Fibroblast of pulmonary artery (primary cell): ENCODE data around the gene MARCHF9.

ENCODE experiments used
- DNase-seq: peaks from one replicate; pipeline ENCODE4 v3.0.0-alpha.2; 2010; ENCODE audit warnings: low read depth
- H3K4me3 ChIP-seq: replicated peaks from 2 replicates; pipeline ENCODE4 v1.5.1; 2011; ENCODE audit warnings: low read depth, mild to moderate bottlenecking, control low read depth, low read length, moderate library complexity
- CTCF ChIP-seq: IDR thresholded peaks from 2 replicates; pipeline ENCODE4 v1.5.1; 2011; ENCODE audit warnings: mild to moderate bottlenecking, control low read depth, low read length, inconsistent platforms; ENCODE audit errors: missing control alignments

The MARCHF9 gene

GRCh38 chr12:57795354-57795753 lies 40.5 kb downstream of the MARCHF9 start:
- H3K4me3 ChIP-seq: no peak overlapping the region
- no peak for DNase-seq
- no peak for TF ChIP-seq CTCF

- H3K4me3 ChIP-seq: no peak overlapping the region
- DNase-seq: no peak
- TF ChIP-seq CTCF: no peak
Observed at GRCh38 chr12:57796996-57797395, 42.1 kb downstream of the MARCHF9 start.

GRCh38 chr12:57797933-57798332 lies 43.0 kb downstream of the MARCHF9 start:
- no peak for TF ChIP-seq CTCF
- H3K4me3 ChIP-seq: no peak overlapping the region
- DNase-seq: no peak

- no peak for DNase-seq
- no peak for TF ChIP-seq CTCF
- no peak overlapping the region for H3K4me3 ChIP-seq
Observed at GRCh38 chr12:57800965-57801364, 46.1 kb downstream of the MARCHF9 start.

- no peak for TF ChIP-seq CTCF
- no peak for DNase-seq
Observed at GRCh38 chr12:57802607-57803006, 47.7 kb downstream of the MARCHF9 start.

GRCh38 chr12:57803319-57803893 lies 48.5 kb downstream of the MARCHF9 start:
- DNase-seq: peak; percentile 69
- no peak overlapping the region for H3K4me3 ChIP-seq
- peak; percentile 85 for TF ChIP-seq CTCF

More at GRCh38 chr12:57802607-57803006, 47.7 kb downstream of the MARCHF9 start:
- H3K4me3 ChIP-seq: no peak overlapping the region

- TF ChIP-seq CTCF: no peak
Observed at GRCh38 chr12:57806677-57807076, 51.8 kb downstream of the MARCHF9 start.

More at GRCh38 chr12:57806677-57807076, 51.8 kb downstream of the MARCHF9 start:
- no peak overlapping the region for H3K4me3 ChIP-seq
- DNase-seq: no peak
